T-helper 2 cell (primary cell): Measurements from ENCODE around the gene KLHL14.
"Not testable (repeated sequence)": the region's sequence is repeated elsewhere in the genome, so short reads cannot be mapped to it uniquely, and the experiment has no call there.

ENCODE experiments used
- DNase-seq, 5 experiments: peaks; one replicate each; pipeline versions ENCODE4 v3.0.0 to v3.0.0-alpha.2; 2012 to 2022
- total RNA-seq, 2 donors: gene quantifications; one replicate each; lab custom pipeline; 2026; lab: John Stamatoyannopoulos, UW

The KLHL14 gene, protein sequence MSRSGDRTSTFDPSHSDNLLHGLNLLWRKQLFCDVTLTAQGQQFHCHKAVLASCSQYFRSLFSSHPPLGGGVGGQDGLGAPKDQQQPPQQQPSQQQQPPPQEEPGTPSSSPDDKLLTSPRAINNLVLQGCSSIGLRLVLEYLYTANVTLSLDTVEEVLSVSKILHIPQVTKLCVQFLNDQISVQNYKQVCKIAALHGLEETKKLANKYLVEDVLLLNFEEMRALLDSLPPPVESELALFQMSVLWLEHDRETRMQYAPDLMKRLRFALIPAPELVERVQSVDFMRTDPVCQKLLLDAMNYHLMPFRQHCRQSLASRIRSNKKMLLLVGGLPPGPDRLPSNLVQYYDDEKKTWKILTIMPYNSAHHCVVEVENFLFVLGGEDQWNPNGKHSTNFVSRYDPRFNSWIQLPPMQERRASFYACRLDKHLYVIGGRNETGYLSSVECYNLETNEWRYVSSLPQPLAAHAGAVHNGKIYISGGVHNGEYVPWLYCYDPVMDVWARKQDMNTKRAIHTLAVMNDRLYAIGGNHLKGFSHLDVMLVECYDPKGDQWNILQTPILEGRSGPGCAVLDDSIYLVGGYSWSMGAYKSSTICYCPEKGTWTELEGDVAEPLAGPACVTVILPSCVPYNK
- total RNA-seq: 0 to 0.07 reads per million in 2 donors

DNA sequence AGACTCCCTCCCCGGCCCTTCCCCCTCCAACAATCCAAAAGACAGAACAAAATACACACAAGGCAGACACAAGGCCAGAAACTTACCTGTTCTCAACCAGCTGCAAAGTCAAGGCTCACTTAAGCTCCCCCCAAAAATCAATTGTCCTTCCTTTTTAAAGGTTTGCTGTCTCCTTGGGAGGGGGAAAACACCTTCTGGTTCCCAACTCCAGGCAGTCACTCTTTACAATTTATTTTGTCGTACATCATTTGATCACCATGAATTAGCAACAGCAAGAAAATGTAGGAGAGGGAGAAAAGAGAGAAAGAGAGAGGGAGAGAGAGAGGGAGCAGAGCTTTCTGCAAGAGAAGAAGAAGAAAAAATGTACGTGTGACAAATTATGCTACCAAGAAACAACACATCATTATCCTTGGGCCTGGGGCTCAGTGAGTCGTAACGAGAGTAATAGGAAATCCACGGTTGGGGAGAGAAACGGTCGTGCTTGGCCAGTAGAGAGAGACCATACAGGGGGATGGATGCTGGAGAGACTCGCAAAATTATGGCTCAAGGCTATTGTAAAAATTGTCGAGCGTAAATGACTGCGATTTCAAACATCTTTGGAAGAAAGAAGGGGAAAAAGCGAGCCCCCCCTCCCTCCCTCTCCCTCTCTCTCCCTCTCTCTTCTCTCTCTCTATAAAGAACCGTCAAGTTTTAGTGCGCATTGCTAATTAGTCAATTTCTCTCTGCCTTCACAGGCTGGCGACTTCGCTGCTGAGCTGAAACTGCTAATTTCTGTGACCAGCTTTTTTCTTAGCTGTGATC is at the start of gene KLHL14:
Gene KLHL14 (minus strand): TSS at position 443 of the 801 bp plus-strand sequence. CDS start 2,432 bp downstream, outside the sequence.
- no peak for DNase-seq

DNA sequence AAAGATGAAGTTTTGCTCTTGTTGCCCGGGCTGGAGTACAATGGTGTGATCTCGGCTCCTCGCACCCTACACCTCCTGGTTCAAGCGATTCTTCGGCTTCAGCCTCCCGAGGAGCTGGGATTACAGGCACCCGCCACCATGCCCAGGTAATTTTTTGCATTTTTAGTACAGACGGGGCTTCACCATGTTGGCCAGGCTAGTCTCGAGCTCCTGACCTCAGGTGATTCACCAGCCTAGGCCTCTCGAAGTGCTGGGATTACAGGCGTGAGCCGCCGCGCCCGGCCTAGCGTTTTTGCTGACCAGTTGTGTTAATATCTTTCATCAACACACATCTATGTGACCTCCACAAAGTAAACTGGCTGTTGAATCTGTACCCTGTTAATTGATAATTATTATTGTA is 49.4 kb upstream of the KLHL14 start:
- no peak for DNase-seq

DNA sequence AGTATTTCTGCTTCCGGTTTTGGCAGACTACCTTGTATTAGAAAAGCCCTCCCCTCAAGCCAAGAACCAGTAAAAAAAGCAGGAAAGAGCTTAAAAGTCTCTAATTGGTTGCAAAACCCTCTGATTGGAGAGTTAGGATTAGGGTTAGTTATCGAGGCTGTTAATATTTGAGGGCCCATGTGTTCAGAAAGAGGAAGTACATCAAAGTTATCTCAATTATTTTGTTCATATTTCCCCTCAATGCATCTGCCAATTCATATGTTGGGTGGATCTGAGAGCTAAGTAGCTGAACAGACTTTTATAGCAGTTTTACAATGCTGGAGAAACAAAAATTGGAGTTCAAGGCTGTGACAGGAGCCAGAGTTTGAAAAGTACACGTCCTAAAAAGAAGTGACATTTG is 43.1 kb upstream of the KLHL14 start:
- DNase-seq: no peak

DNA sequence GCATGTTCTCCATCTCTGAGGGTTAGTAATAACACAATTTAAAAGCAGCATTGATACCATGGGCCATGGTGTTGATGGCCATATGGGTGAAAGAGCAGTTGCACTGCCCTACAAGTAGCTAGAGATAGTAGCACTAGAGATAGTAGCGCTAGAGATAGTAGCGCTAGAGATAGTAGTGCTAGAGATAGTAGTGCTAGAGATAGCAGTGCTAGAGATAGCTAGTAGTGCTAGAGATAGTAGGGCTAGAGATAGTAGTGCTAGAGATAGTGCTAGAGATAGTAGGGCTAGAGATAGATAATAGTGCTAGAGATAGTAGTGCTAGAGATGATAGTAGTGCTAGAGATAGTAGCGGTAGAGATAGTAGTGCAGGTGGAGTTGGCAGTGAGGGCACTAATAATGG is 39.5 kb upstream of the KLHL14 start:
- no peak for DNase-seq

DNA sequence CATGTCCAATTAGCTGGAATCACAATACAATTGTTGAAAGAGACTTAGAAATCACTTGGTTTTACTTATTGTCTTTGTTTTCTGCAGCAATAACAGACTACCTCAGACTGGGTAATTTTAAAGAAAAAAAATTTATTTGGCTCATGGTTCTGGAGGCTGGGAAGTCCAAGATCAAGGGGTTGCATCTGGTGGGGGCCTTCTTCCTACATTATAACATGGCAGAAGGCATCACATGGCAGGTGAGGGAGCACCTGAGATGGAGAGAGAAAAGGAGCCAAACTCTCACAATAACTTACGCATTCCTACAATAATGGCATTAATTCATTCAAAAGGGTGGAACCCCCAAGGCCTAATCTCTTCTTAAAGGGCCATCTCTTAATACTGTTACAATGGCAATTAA is 37.5 kb upstream of the KLHL14 start:
- no peak for DNase-seq

DNA sequence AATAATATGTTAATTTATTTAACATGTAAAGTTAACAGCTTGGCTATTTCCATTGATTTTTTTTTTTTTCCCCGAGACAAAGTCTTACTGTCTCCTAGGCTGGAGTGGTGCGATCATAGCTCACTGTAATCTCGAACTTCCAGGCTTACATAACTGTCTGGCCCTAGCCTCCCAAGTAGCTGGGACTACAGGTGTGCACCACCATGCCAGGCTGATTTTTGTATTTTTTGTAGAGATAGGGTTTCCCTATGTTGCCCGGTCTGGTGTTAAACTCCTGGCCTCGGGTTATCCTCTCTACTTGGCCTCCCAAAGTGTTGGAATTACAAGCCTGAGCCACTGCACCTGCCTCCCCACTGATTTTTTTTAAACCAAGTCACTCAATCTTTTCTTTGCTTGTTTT is 32.5 kb upstream of the KLHL14 start:
- no peak for DNase-seq

DNA sequence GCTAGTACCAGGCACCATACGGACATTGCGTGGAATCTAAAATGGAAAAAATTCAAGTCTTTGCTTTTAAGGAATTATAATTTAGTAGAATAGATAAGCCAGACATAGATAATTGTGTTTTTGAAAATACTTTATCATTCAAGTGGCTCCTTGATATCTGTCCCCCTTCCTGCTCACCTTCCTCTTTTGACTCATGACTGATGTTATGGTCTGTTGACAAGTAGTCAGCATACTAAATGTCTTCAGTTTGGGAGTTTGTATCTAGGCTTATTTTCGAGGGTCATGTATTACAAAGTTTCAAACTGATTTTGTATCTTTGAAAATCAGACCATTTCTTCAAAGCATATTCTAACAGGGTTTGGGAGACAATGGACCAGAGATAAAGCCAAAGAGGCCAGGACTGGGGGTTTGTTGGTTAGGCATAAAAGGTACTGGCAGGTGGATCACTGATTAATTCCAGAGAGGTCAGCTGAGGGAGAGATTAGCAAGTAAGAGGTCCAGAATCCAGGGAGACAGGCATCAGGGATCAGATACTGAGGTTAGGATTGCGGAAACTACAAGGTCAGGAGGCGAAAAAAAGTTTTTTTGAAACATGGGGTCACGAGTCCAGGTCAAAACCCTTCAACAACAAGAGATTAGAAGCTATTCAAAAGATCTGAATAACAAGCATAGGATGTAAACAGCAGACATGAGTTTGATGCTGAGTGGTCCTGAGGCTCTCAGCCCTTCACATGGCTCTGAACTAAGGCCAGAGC is 31.5 kb upstream of the KLHL14 start:
- no peak for DNase-seq

DNA sequence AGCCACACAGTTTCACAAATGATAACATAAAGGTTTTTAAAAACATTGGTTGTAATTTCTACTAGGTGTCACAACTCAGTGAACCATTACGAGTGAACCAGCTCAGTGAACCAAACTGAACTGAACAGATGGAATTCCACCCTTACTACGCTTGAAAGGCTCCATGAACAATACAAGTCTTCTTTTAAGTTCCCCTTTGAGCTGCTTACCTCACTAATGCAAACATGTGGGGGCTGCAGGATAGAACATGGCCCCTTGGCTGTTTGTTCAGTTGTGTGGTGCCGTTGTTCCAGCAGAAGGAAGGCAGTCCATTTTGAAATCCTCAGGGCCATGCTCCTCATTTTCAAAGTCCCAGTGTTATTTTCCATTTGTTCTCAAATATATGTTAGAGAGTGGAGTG is 30.7 kb upstream of the KLHL14 start:
- no peak for DNase-seq

DNA sequence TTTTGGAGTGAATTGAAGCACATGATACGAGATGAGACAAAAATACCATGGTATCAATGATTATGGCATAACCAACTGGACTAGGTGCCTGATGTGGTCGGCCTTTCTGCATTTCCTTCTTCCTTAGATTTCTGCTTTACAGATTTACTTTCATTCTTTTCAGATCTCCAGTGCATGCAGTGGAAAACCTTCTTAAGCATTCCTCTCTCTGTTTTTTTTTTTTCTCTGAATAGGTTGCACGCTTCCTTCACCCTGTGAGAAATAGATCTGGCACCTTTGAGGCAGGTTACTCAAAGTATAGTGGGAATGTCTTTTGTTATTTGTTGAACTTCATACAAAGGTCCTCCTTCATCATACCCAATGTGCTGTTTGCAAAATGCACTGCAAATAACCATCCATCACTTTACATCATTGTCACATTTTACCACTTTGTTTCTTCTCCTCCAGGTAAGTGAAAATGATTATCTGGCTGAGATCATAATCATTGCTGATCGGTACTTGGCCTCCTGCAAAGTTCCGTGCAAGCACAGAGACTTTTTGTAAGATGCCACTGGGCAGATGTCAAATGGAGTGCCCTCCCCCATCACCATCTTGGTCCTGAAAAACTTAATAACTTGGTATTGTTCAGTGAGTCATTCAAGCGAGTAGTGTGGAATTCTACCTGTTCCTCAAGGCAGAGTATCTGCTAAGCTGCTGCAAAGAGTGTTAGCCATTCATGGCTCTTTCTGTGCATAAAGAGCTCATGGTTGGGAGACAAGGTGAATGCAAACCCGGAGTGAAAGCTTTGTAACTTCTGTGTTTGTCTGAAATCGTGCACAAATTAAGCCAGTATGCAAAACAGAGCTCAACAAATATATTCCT is 30.0 kb upstream of the KLHL14 start:
- no peak for DNase-seq

DNA sequence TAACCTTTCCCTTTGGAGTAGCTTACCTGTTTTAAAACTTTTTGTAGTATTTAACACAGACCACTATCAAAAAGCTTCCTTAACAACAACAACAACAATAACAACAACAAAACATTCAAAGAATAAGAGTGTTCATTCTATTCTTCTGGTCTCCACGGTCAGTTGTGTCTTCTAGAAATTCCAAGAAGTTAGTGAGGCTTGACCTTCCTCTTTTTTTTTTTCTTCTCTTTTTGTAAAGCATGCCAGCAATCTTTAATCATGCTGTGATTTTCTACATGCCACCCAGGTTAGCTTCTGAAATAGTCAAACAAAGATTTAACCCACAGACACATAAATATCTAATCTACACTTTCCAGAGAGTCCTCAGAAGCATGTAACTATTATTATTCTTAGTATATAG is 28.4 kb upstream of the KLHL14 start:
- DNase-seq: no peak

DNA sequence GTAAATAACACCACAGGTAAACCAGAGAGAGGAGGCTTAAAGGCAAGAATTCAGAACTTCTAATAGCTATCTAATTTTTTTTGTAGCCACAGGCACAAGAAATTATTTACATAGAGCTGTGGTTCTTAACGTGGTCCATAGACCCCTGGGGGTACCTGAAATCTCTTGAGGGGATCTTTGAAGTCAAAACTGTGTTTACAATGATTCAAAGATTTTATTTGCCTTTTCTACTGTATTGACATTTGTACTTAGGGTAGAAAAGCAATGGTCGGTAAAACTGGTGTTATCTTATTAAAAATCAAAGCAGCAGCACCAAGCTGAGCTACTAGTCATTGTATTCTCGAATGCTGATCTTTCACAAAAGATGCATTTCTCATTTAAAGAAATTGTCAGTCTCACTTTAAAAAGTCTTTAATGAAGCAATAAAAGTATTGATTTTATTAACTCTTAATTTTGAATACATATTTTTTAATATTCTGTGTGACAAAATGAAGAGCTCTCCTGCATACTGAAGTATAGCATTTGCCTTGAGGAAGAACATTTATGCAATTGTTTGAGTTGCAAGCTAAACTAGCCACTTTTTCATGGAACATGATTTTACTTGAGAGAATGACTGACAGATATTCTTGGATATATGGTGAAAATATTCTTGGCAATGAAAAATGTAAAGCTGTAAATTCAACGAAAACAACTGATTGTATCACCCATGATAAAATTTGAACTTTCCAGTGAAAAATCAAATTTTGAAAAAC is 25.6 kb upstream of the KLHL14 start:
- no peak for DNase-seq

DNA sequence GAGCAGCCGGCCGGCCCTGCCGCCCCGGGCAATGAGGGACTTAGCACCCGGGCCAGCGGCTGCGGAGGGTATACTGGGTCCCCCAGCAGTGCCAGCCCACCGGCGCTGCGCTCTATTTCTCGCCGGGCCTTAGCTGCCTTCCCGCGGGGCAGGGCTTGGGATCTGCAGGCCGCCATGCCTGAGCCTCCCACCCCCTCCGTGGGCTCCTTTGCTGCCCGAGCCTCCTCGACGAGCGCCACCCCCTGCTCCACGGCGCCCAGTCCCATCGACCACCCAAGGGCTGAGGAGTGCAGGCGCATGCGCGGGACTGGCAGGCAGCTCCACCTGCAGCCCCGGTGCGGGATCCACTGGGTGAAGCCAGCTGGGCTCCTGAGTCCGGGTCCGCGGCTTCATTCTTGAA is 21.8 kb upstream of the KLHL14 start:
- DNase-seq: not testable (repeated sequence)

DNA sequence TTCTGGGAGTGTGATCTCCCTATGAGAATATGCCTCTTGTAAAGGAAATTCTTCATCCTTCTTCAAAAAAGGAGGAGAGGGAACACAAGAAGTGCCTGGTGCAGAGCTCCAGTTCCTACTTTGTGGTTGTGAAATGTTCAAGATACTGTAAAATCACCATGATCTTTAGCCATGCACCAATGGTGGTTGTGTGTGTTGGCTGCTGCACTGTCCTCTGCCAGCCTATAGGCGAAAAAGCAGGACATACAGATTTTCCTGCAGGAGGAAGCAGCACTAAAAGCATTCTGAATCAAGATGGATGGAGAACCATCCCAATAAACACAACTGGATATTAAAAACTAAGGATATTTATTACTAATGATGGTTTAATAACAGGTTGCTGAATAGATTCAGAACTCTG is 6.2 kb upstream of the KLHL14 start:
- no peak for DNase-seq

DNA sequence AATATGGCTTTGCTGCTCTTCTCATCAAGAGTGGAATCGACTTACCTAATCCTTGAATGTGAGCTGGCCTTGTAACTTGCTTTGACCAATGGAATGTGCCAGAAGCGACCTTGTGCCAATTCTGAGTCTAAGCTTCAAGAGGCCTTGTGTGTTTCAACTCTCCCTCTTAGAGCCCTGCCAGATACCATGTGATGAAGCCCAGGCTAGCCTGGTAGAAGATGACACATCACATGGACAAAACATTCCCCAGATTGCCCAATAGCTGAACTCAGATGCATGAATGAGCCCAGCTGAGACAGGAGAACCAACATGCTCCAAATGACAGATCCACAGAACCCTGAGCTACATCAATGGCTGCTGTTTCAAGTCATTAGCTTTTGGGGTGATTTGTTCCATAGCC is 4.2 kb upstream of the KLHL14 start:
- DNase-seq: no peak

DNA sequence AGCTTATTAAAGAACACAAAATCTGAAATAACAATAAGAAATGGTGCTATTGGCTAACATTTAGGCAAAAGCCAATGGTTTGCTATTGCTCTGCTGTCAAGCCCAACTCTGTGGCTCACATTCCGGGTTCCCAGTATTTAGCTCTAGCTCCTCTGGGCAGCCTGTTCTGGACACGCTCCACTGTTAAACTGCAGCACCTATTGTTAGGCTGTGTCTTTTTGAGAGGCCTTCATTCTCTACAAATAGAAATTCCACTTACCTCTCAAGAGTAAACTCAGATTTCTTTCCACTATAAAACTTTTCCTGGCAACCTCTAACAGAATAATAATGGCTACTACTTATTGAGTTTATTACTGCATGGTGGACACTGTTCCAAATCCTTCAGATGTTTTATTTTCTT is 3.7 kb upstream of the KLHL14 start:
- DNase-seq: no peak

DNA sequence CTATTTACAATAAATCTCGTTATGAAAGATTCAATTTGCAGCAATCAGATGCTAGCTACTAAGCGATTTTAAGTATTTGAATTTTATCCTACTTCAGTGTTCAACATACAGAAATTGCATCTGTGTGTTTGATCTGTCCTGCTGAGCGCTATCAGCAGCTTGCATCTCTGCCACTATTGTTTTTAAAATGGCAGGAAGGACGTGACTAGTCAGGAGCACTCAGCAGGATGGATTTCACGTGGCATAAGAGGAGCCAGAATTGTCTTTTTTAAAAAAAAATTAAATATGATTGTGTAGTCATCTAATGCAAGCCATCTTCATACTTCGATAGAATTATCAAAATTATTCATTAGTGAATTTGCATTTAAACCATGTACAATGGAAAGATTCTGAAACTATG is 2.8 kb upstream of the KLHL14 start:
- no peak for DNase-seq

DNA sequence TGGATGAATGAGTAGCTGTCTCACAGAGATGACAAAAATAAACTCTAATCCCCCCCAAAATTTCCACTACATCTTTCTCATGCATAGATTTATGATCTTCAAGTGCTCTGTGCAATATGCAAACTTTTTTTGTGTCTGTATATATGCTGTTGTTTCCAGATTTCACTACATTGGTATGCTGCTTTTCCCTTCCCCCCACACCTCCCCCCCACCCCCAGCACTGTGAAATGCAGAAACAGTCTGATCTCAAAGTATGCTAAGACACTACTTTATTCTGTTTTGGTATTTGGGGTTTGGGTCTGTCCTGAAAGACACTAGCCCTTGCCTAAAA is 524 bp upstream of the KLHL14 start:
- no peak for DNase-seq

DNA sequence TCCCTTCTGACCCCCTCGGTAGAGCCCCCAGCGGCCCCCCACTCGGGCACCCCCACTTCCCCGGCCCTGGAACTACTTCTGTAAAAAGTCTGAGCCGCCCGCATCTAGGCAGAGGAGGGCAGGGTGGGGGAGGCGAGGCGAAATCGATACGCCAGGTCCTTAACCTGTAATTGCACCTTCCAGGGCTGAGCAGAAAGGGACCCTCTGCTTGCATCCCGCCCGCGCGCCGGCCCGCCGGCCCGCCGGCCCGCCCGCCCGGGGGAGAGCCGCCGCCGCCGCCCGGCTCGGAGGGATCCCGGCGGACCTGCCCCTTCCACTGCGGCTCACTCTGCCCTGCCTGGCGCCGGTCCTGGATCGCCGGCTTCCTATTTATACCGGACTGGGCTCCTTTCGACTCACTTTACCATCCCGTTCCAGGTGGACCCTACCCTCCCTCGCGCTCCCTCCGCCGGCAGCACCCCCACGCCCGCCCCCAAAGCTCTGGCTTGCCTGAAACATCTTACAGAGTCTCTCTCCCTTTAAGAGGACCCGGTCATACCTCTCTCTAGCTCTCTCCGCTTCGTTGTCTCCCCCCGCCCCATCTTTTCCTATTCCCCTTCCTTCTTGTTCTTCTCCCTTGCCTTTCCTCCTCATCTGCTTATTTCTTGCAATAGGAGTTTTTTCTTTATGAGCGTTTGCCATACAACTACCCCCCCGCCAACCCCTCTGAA is 797 bp downstream of the KLHL14 start:
- DNase-seq: no peak

DNA sequence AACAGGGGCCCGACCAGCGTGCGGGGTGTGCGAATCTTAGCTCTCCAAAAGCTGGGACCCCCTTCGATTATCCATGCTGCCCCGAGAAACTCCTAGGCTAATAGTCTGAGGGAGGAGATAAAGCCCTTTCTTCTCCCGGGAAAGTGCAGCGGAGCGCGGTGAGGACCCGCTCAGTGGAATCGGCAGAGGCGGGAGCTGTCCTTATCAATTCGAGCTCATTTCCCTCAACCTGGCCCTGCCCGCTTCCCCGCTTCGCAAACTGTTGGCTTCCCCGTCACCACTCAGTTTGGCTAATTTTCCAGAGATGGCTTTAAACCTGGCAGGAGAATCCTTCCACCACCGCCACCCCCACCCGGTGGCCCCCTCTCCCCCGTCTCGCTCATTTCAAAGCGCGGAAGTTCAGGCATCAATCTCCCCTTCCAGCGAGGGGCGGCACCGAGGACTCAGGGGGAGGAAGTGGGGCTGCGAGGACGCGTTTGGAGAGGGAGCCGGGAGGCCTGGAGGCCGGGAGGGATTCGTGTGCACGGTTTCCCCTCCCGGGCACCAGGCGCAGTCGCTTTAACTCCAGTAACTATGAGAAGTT is 1.6 kb downstream of the KLHL14 start:
- no peak for DNase-seq

DNA sequence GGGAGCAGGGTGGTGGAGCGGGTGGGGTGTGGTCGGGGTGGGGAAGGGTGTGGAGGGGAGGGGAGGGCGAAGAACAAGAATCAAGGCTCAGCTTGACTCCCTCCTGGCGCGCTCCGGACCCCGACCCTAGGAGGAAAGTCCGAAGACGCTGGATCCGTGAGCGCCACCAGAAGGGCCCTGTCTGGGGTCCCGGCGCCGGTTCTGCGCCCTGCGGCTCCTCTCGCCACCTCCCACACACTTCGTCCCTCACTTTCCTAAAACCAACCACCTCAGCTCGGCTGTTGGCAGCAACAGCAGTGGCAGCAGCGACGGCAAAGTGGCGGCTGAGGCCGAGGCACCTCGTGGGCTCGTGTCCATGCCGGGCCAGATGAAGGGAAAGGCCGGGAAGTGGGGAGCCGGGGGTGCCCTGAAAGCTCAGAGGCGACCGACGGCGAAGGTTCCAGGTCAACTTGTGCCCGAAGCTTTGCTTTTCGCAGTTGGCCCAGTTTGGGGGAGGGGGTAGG is 2.1 kb downstream of the KLHL14 start:
- no peak for DNase-seq
